Body of pancreas (tissue), 4 donors: ENCODE results near the gene SRD5A1. TPM values are rescaled to one million over a fixed set of nuclear protein-coding genes. Genes with fewer than 3 reads are reported as not detected.

Experiments used
- ATAC-seq: fragments of 150-250 bp; one replicate; pipeline ENCODE4 v1.9.1; 2016
- DNase-seq, 4 donors: peaks; one replicate each; pipeline ENCODE4 v3.0.0-alpha.2; 2019
- H3K27ac ChIP-seq, 4 donors: fragments of 200-600 bp; sonication (generic); 1 replicate in 3 of 4; 2 replicates in 1 of 4; pipeline versions ENCODE4 v1.5.1 to v1.6.1; 2016 to 2019; ENCODE audit warnings: mild to moderate bottlenecking in 1 of 4, mixed read lengths in 1 of 4, moderate library complexity in 1 of 4
- H3K27me3 ChIP-seq, 2 donors: fragments of 200-600 bp; sonication (generic); one replicate each; pipeline ENCODE4 v1.6.0; 2016; ENCODE audit warnings: mild to moderate bottlenecking in 1 of 2
- H3K36me3 ChIP-seq, 2 donors: fragments of 200-600 bp; sonication (generic); replicated peaks in 1 of 2; 2 replicates each; pipeline ENCODE4 v1.5.1; 2016; ENCODE audit warnings: low read depth in 2 of 2; ENCODE audit not compliant: insufficient read depth in 1 of 2
- H3K4me1 ChIP-seq: fragments of 200-600 bp; sonication (generic); one replicate; pipeline ENCODE4 v1.6.0; 2016
- H3K4me3 ChIP-seq, 2 donors: fragments of 200-600 bp; sonication (generic); 1 replicate in 1 of 2; 2 replicates in 1 of 2; pipeline ENCODE4 v1.5.1; 2016 to 2019
- H3K9me3 ChIP-seq, 3 donors: fragments of 200-600 bp; sonication (generic); 1 replicate in 2 of 3; 2 replicates in 1 of 3; pipeline ENCODE4 v1.5.1; 2016
- POLR2A ChIP-seq, 3 donors: fragments of 450-650 bp; IDR thresholded peaks; one replicate each; pipeline ENCODE4 v1.6.1; 2016; ENCODE audit warnings: antibody characterized with exemption in 3 of 3, mild to moderate bottlenecking in 2 of 3
- WGBS, 2 donors: methylation state at CpG; one replicate each; pipeline ENCODE4 v1.1.5; 2017; 5-methylcytosine and 5-hydroxymethylcytosine counted together
- intact Hi-C: fragments of 100-400 bp; cut with DNase I; formaldehyde crosslinking; loops from one replicate; pipeline ENCODE4 v1.15.1; 2023
- total RNA-seq, 2 donors: library from RNA; depleted of rRNA; stranded (reverse); fragments of >200 nt; gene quantifications; one replicate each; pipeline ENCODE4 v1.1.0, GENCODE V29; 2016
- TF ChIP-seq, protein P1 (sequence below), 7 experiments: fragments of 450-650 bp in 4 of 7; fragments of 200-600 bp in 3 of 7; sonication (generic) in 3 of 7; IDR thresholded peaks; one replicate each; pipeline ENCODE4 v1.5.1; 2016 to 2019; ENCODE audit warnings: antibody characterized with exemption in 7 of 7

Gene SRD5A1
- total RNA-seq, 2 donors from 2014 or later = 1.6 to 4.2 TPM

DNA sequence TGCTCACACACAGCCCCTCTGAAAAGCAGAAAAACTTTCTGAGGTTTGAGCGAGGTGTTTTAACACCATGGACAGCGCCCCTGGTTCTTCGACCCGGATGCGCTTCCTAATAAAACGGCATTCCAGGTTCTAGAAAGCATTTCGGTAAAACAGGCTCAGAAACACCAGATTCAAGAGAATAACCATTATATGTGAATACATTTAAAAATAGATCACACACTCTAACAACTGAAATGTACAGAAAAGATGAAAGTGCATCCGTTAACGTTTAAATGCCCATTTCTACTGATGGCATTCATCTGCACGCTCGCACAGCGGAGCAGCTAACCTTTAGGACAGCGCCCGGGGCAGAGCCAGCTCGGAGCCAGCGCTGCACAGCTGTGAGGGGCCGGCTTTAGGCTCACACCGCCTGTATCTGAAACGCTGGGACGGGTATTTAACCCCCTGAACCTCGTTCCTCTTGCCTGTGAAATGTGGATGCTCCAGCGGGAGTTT is 53.7 kb downstream of the SRD5A1 start:
- Histone ChIP-seq H3K4me3 (no peak overlapping the region), H3K27me3 (no peaks in the 10 kb centered on the region), H3K9me3 (no peaks in the 10 kb centered on the region), H3K27ac (no peak overlapping the region), H3K36me3 (no peaks in the 10 kb centered on the region), H3K4me1 (peaks cover 8% of the 10 kb centered on the region)
- DNase-seq (peak in 3 of 4 donors; percentile 22 to 38 (median 31)), ATAC-seq (peak; percentile 52)
- 3 to 7% methylated on average over 18 to 22 of the region's 22 CpGs for WGBS, 2 donors
- intact Hi-C loops = no loop called here
- TF ChIP-seq, protein P1, sequence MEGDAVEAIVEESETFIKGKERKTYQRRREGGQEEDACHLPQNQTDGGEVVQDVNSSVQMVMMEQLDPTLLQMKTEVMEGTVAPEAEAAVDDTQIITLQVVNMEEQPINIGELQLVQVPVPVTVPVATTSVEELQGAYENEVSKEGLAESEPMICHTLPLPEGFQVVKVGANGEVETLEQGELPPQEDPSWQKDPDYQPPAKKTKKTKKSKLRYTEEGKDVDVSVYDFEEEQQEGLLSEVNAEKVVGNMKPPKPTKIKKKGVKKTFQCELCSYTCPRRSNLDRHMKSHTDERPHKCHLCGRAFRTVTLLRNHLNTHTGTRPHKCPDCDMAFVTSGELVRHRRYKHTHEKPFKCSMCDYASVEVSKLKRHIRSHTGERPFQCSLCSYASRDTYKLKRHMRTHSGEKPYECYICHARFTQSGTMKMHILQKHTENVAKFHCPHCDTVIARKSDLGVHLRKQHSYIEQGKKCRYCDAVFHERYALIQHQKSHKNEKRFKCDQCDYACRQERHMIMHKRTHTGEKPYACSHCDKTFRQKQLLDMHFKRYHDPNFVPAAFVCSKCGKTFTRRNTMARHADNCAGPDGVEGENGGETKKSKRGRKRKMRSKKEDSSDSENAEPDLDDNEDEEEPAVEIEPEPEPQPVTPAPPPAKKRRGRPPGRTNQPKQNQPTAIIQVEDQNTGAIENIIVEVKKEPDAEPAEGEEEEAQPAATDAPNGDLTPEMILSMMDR (IDR thresholded peaks at IDR 0.05) = no peak
- no peak for TF ChIP-seq POLR2A (IDR thresholded peaks at IDR 0.05)

DNA sequence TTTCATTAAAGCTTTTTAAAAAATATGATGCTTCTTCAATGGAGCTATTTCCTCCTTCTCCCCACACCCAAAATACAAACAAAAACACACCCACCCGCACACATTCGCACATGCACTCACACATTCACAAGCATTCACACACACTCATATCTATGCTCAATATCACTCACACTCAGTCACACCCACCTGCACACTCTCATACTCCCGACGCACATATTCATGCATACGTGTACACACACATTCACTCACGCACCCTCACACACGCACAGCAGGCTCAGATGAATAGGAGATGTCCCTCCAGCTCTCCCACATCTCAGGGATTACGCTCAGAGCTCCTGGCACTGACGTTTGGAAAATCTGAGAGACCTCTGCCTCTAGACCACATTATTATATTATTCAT is 54.3 kb downstream of the SRD5A1 start:
- 60 to 68% methylated on average over 9 of the region's 9 CpGs for WGBS, 2 donors
- Histone ChIP-seq H3K4me1 (peaks cover 8% of the 10 kb centered on the region), H3K36me3 (no peaks in the 10 kb centered on the region), H3K4me3 (no peak overlapping the region), H3K27me3 (no peaks in the 10 kb centered on the region), H3K9me3 (no peaks in the 10 kb centered on the region), H3K27ac (no peak overlapping the region)
- ATAC-seq (no peak), DNase-seq (no peak)
- TF ChIP-seq POLR2A (IDR thresholded peaks at IDR 0.05) = no peak
- TF ChIP-seq, protein P1 (IDR thresholded peaks at IDR 0.05) = no peak
- intact Hi-C loops = no loop called here

DNA sequence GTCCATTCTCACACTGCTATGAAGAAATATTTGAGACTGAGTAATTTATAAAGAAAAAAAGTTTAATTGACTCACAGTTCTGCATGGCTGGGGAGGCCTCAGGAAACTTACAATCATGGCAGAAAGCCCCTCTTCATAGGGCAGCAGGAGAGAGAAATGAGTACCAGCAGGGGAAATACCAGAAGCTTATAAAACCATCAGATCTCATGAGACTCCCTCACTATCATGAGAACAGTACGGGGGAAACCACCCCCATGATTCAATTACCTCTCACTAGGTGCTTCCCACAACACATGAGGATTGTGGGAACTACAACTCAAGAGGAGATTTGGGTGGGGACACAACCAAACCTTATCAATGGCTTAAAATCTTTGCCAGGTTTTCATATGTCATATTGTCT is 59.7 kb downstream of the SRD5A1 start:
- Histone ChIP-seq H3K27ac (no peak overlapping the region), H3K27me3 (no peaks in the 10 kb centered on the region), H3K9me3 (no peaks in the 10 kb centered on the region), H3K36me3 (no peaks in the 10 kb centered on the region), H3K4me1 (no peaks in the 10 kb centered on the region), H3K4me3 (no peak overlapping the region)
- TF ChIP-seq, protein P1 (IDR thresholded peaks at IDR 0.05) = no peak
- TF ChIP-seq POLR2A (IDR thresholded peaks at IDR 0.05) = no peak
- DNase-seq (no peak), ATAC-seq (no peak)
- intact Hi-C loops = no loop called here
- WGBS, 2 donors = 47 to 59% methylated on average over 1 of the region's 1 CpG

- DNase-seq (no peak), ATAC-seq (no peak)
- Histone ChIP-seq H3K27me3 (no peaks in the 10 kb centered on the region), H3K27ac (no peak overlapping the region), H3K4me1 (no peaks in the 10 kb centered on the region), H3K36me3 (no peaks in the 10 kb centered on the region), H3K9me3 (no peaks in the 10 kb centered on the region), H3K4me3 (no peak overlapping the region)
- 53 to 58% methylated on average over 1 of the region's 1 CpG for WGBS, 2 donors
- intact Hi-C loops = no loop called here
- TF ChIP-seq, protein P1 (IDR thresholded peaks at IDR 0.05) = no peak
- no peak for TF ChIP-seq POLR2A (IDR thresholded peaks at IDR 0.05)
These were observed 65.5 kb downstream of the SRD5A1 start for GRCh38 chr5:6698696-6699095.

DNA sequence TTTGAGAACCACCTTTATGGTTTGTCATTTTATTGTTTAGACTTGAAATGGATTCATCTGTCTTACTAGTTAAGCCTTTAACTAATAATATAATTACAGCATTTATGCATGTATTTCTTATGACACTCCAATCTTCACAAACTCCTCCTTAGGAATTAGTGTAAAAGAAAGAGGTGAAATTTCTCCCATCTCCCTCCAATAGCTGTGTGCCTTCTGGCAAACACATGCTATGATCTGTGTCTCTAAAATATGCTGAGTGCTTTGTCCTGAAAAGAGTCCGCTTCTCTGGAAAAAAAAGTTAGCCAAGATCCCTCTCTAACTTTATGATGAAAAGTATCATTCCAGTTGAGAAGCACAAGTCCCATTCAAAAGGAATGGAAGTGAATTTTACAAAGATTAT is 66.1 kb downstream of the SRD5A1 start:
- H3K9me3 ChIP-seq = no peaks in the 10 kb centered on the region
- no peaks in the 10 kb centered on the region for H3K36me3 ChIP-seq
- intact Hi-C loops = no loop called here
- WGBS, 2 donors = 79 to 83% methylated on average over 1 of the region's 1 CpG
- ATAC-seq (no peak), DNase-seq (no peak)
- peaks cover 3% of the 10 kb centered on the region for H3K4me1 ChIP-seq
- TF ChIP-seq, protein P1 (IDR thresholded peaks at IDR 0.05) = no peak
- no peak for TF ChIP-seq POLR2A (IDR thresholded peaks at IDR 0.05)
- H3K27me3 ChIP-seq = no peaks in the 10 kb centered on the region
- no peak overlapping the region for H3K4me3 ChIP-seq
- no peak overlapping the region for H3K27ac ChIP-seq
